H9 (cell line): ENCODE data around the gene NUMA1. TPM values are rescaled to one million over a fixed set of nuclear protein-coding genes. Genes with fewer than 3 reads are reported as not detected.

Experiments used
- DNase-seq: peaks from one replicate; pipeline ENCODE4 v3.0.0-alpha.2; 2017
- H2AFZ ChIP-seq: one replicate; pipeline ENCODE4 v1.6.1; 2013; ENCODE audit warnings: mild to moderate bottlenecking, low read length, control low read depth, moderate library complexity
- H2AK5ac ChIP-seq: 2 replicates; pipeline ENCODE4 v1.6.1; 2013; ENCODE audit warnings: low read length, control low read depth, mixed read lengths; ENCODE audit not compliant: insufficient read length
- H2BK120ac ChIP-seq: one replicate; pipeline ENCODE4 v1.6.1; 2013; ENCODE audit warnings: low read depth, mild to moderate bottlenecking, low read length, control low read depth, inconsistent platforms; ENCODE audit not compliant: poor library complexity, severe bottlenecking
- H2BK12ac ChIP-seq: 2 replicates; pipeline ENCODE4 v1.6.1; 2013; ENCODE audit warnings: low read length, control low read depth, mixed read lengths, low read depth; ENCODE audit not compliant: insufficient read length
- H2BK15ac ChIP-seq: 2 replicates; pipeline ENCODE4 v1.6.1; 2013; ENCODE audit warnings: low read depth, low read length, control low read depth
- H2BK20ac ChIP-seq: one replicate; pipeline ENCODE4 v1.6.1; 2013; ENCODE audit warnings: low read depth, mild to moderate bottlenecking, low read length, control low read depth, inconsistent platforms; ENCODE audit not compliant: poor library complexity, severe bottlenecking
- H2BK5ac ChIP-seq: 2 replicates; pipeline ENCODE4 v1.6.1; 2013; ENCODE audit warnings: low read length, control low read depth, mixed read lengths; ENCODE audit not compliant: insufficient read length
- H3K14ac ChIP-seq: 2 replicates; pipeline ENCODE4 v1.6.1; 2013; ENCODE audit warnings: low read length, control low read depth; ENCODE audit not compliant: insufficient read depth
- H3K18ac ChIP-seq: 2 replicates; pipeline ENCODE4 v1.6.1; 2013; ENCODE audit warnings: low read depth, mild to moderate bottlenecking, mixed read lengths, low read length, control low read depth; ENCODE audit not compliant: insufficient read length
- H3K23ac ChIP-seq: 2 replicates; pipeline ENCODE4 v1.6.1; 2013; ENCODE audit warnings: low read length, control low read depth, mixed read lengths, low read depth; ENCODE audit not compliant: insufficient read length
- H3K23me2 ChIP-seq: 2 replicates; pipeline ENCODE4 v1.6.1; 2013; ENCODE audit warnings: low read depth, mild to moderate bottlenecking, mixed read lengths, low read length, control low read depth; ENCODE audit not compliant: insufficient read length, poor library complexity, severe bottlenecking
- H3K27ac ChIP-seq: 2 replicates; pipeline ENCODE4 v1.5.1; 2013; ENCODE audit warnings: low read length, control low read depth, mixed read lengths, low read depth; ENCODE audit not compliant: insufficient read length
- H3K27me3 ChIP-seq: 2 replicates; pipeline ENCODE4 v1.6.1; 2013; ENCODE audit warnings: low read length, control low read depth, inconsistent platforms; ENCODE audit not compliant: insufficient read depth
- H3K4ac ChIP-seq: 2 replicates; pipeline ENCODE4 v1.6.1; 2013; ENCODE audit warnings: low read depth, mild to moderate bottlenecking, control low read depth, inconsistent platforms, low read length, moderate library complexity
- H3K4me1 ChIP-seq: 2 replicates; pipeline ENCODE4 v1.6.1; 2013; ENCODE audit warnings: low read length, control low read depth, inconsistent platforms; ENCODE audit not compliant: insufficient read depth
- H3K4me2 ChIP-seq: 2 replicates; pipeline ENCODE4 v1.6.1; 2013; ENCODE audit warnings: low read length, control low read depth, mixed read lengths; ENCODE audit not compliant: insufficient read length, insufficient read depth
- H3K56ac ChIP-seq: 2 replicates; pipeline ENCODE4 v1.6.1; 2013; ENCODE audit warnings: low read depth, mild to moderate bottlenecking, mixed read lengths, low read length, control low read depth; ENCODE audit not compliant: insufficient read length
- H3K79me1 ChIP-seq: 2 replicates; pipeline ENCODE4 v1.6.1; 2013; ENCODE audit warnings: low read depth, mild to moderate bottlenecking, moderate library complexity, low read length, control low read depth, inconsistent platforms; ENCODE audit not compliant: insufficient read depth, poor library complexity, severe bottlenecking
- H3K79me2 ChIP-seq: 2 replicates; pipeline ENCODE4 v1.6.1; 2013; ENCODE audit warnings: low read length, control low read depth, inconsistent platforms; ENCODE audit not compliant: insufficient read depth
- H3K9ac ChIP-seq: 2 replicates; pipeline ENCODE4 v1.6.1; 2013; ENCODE audit warnings: low read length, control low read depth, mixed read lengths; ENCODE audit not compliant: insufficient read length; ENCODE audit errors: extremely low read depth
- H3K9me3 ChIP-seq: one replicate; pipeline ENCODE4 v1.6.1; 2013; ENCODE audit warnings: low read depth, low read length, inconsistent platforms; ENCODE audit not compliant: control insufficient read depth
- H3T11ph ChIP-seq: one replicate; pipeline ENCODE4 v1.6.1; 2013; ENCODE audit warnings: mild to moderate bottlenecking, low read length, control low read depth, inconsistent platforms
- H4K20me1 ChIP-seq: one replicate; pipeline ENCODE4 v1.6.1; 2013; ENCODE audit not compliant: control insufficient read depth, insufficient read length, insufficient read depth
- H4K5ac ChIP-seq: 2 replicates; pipeline ENCODE4 v1.6.1; 2013; ENCODE audit warnings: low read depth, mild to moderate bottlenecking, mixed read lengths, low read length, control low read depth; ENCODE audit not compliant: insufficient read length
- H4K8ac ChIP-seq: replicated peaks from 2 replicates; pipeline ENCODE4 v1.6.1; 2013; ENCODE audit warnings: low read length, control low read depth, mixed read lengths, low read depth; ENCODE audit not compliant: insufficient read length
- H4K91ac ChIP-seq: 2 replicates; pipeline ENCODE4 v1.6.1; 2013; ENCODE audit warnings: low read depth, mild to moderate bottlenecking, moderate library complexity, mixed read lengths, low read length, control low read depth; ENCODE audit not compliant: insufficient read length
- H3K27ac Mint-ChIP-seq, 3 experiments: 2 replicates in 2 of 3; 3 replicates in 1 of 3; pipeline ENCODE4 v1.8.0; 2020 to 2021; ENCODE audit warnings: mixed read lengths in 3 of 3, mild to moderate bottlenecking in 1 of 3, moderate library complexity in 1 of 3
- H3K27me3 Mint-ChIP-seq: 2 replicates; pipeline ENCODE4 v1.8.0; 2021; ENCODE audit warnings: low read depth, mild to moderate bottlenecking, moderate library complexity, mixed read lengths
- H3K36me3 Mint-ChIP-seq, 3 experiments: 2 replicates in 2 of 3; 3 replicates in 1 of 3; pipeline ENCODE4 v1.8.0; 2020 to 2021; ENCODE audit warnings: low read depth in 3 of 3, mixed read lengths in 3 of 3; ENCODE audit not compliant: insufficient read depth in 1 of 3
- H3K4me1 Mint-ChIP-seq, 2 experiments: 2 replicates each; pipeline ENCODE4 v1.8.0; 2020; ENCODE audit warnings: mixed read lengths in 2 of 2
- H3K4me3 Mint-ChIP-seq, 2 experiments: 2 replicates in 1 of 2; 3 replicates in 1 of 2; pipeline ENCODE4 v1.8.0; 2020 to 2021; ENCODE audit warnings: mild to moderate bottlenecking in 2 of 2, mixed read lengths in 2 of 2, moderate library complexity in 1 of 2
- H3K9me3 Mint-ChIP-seq, 2 experiments: 2 replicates in 1 of 2; 3 replicates in 1 of 2; pipeline ENCODE4 v1.8.0; 2020; ENCODE audit warnings: mild to moderate bottlenecking in 2 of 2, mixed read lengths in 2 of 2, moderate library complexity in 1 of 2
- CTCF ChIP-seq: fragments of 200-600 bp; sonication (generic); conservative IDR thresholded peaks from 3 replicates; pipeline ENCODE4 v1.8.0; 2021; ENCODE audit warnings: antibody characterized with exemption, mild to moderate bottlenecking
- WGBS: extraction: QIAGEN DNeasy Blood & Tissue Kit; methylation state at CpG from one replicate; pipeline ENCODE4 v1.1.7; 2013; ENCODE audit warnings: missing lambda C conversion rate, low lambda C conversion rate, mixed read lengths; ENCODE audit not compliant: insufficient read length; ENCODE audit errors: extremely low coverage; 5-methylcytosine and 5-hydroxymethylcytosine counted together
- total RNA-seq: library from RNA; stranded (reverse); gene quantifications from 2 replicates; pipeline ENCODE4 v1.2.1, GENCODE V29; 2021

NUMA1 gene
- total RNA-seq, 1 experiment from 2014 or later: 136 TPM

DNA sequence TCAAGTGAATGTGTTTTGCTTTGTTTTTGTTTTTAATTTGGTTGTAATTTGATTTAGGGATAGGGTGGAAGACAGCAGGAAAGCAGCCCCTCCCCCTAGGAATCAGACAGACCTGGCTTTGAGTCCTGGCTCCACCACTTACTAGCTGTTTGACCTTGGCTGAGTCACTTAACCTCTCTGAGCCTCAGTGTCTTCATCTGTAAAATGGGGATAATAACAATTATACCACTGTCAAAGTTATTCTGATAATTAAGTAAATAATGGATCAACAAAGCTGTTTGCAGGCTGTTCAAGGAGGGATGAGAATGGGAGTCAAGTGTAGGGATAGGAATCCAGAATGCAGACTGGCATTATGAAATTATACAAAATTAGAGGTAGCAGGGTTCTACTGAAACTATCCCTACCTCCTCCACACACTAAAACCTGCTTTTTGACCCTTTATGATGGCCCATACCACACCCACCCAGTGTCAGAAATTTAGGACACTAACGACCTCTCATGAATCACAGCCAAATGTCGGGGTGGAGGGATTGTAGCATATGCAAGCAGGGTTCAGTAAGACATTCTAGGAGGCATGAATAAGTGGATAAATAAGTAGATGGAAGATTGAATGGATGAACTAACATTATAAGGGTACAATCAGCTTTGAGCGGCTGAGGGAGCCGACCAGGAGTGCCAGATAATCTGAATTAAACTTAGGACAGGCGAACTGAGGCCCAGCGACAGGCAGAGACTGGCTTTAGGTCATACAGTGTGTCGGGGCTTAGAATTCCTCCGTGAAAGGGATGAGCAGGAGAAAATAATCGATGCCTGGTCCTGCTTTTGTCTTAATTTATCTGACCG lies 31.2 kb upstream of the NUMA1 start:
- peaks cover 13% of the 10 kb centered on the region in 2 experiments for H3K4me1 Mint-ChIP-seq
- H3K4me2 ChIP-seq: peak overlapping the region; percentile 77
- no CpG with 5 or more reads among the region's 10 CpGs for WGBS

More for the DNA sequence above, 31.2 kb upstream of the NUMA1 start:
- H3K79me1 ChIP-seq: no peaks in the 10 kb centered on the region
- peak overlapping the region; percentile 35 for H2BK12ac ChIP-seq
- H3K14ac ChIP-seq: peak overlapping the region; percentile 89; the same call in 1 of the 2 replicates
- Mint-ChIP-seq H3K27me3 (peaks cover 25% of the 10 kb centered on the region), H3K36me3 (peaks cover 1 to 29% (median 11%) of the 10 kb centered on the region in 3 experiments; a peak in 5 of 7 replicates), H3K27ac (peak overlapping the region; percentile 100; a peak in 6 of 7 replicates), H3K9me3 (no peaks in the 10 kb centered on the region), H3K4me3 (peak overlapping the region; percentile 89 to 91)
- H3K56ac ChIP-seq: no peak overlapping the region
- peak overlapping the region; percentile 85 for H3K18ac ChIP-seq
- H2AFZ ChIP-seq: no peak overlapping the region
- H3K23me2 ChIP-seq: peaks cover 10% of the 10 kb centered on the region
- peak overlapping the region; percentile 91 for H3K9ac ChIP-seq
- H3K79me2 ChIP-seq: no peaks in the 10 kb centered on the region
- H4K8ac ChIP-seq: no peak overlapping the region
- H3T11ph ChIP-seq: no peak overlapping the region
- no peak overlapping the region for H2AK5ac ChIP-seq
- H3K27ac ChIP-seq: peak overlapping the region; percentile 82
- H3K27me3 ChIP-seq: no peaks in the 10 kb centered on the region; the same call in 1 of the 2 replicates
- DNase-seq: no peak
- H3K9me3 ChIP-seq: no peaks in the 10 kb centered on the region
- H2BK15ac ChIP-seq: no peak overlapping the region
- no peaks in the 10 kb centered on the region for H4K20me1 ChIP-seq
- H2BK5ac ChIP-seq: no peak overlapping the region
- H4K5ac ChIP-seq: no peak overlapping the region
- no peak overlapping the region for H4K91ac ChIP-seq
- no peak for TF ChIP-seq CTCF
- no peak overlapping the region for H3K23ac ChIP-seq
- H3K4me1 ChIP-seq: no peaks in the 10 kb centered on the region
- H2BK120ac ChIP-seq: no peak overlapping the region
- H2BK20ac ChIP-seq: no peak overlapping the region
- H3K4ac ChIP-seq: no peak overlapping the region; the same call in 1 of the 2 replicates
